Vagina (tissue), 2 donors: Measurements from ENCODE around the gene COX10.

Experiments used
- CTCF ChIP-seq, 3 experiments: fragments of 450-650 bp in 2 of 3; fragments of 200-600 bp in 1 of 3; sonication (generic) in 1 of 3; IDR thresholded peaks; one replicate each; pipeline ENCODE4 v1.5.1; 2017 to 2019; ENCODE audit warnings: antibody characterized with exemption in 3 of 3, mild to moderate bottlenecking in 2 of 3, moderate library complexity in 2 of 3
- POLR2A ChIP-seq, 2 donors: fragments of 450-650 bp; IDR thresholded peaks; one replicate each; pipeline ENCODE4 v1.6.1; 2017; ENCODE audit warnings: antibody characterized with exemption in 2 of 2, mild to moderate bottlenecking in 2 of 2, moderate library complexity in 2 of 2
- POLR2AphosphoS5 ChIP-seq, 2 donors: sonication (generic); formaldehyde crosslinking; IDR thresholded peaks; one replicate each; pipeline ENCODE4 v1.9.0; 2017; ENCODE audit warnings: antibody characterized with exemption in 2 of 2, mild to moderate bottlenecking in 2 of 2, low read depth in 1 of 2; ENCODE audit not compliant: insufficient read depth in 1 of 2

GRCh38 chr17:14198575-14198974 is 129.3 kb downstream of the COX10 start:
- TF ChIP-seq POLR2A (IDR thresholded peaks at IDR 0.05) (no peak), POLR2AphosphoS5 (IDR thresholded peaks at IDR 0.05; ENCODE audit: insufficient read depth in 1 of 2, low read depth in 1 of 2) (no peak), CTCF (IDR thresholded peaks at IDR 0.05) (no peak)
